Natural killer cell treated with Interleukin-12 subunit alpha and Interleukin-12 subunit beta and Interleukin-15 and Interleukin-18, amount 100 ng/mL, for 72 hours (primary cell): Measurements from ENCODE around the gene CAPZB. TPM values are rescaled to one million over a fixed set of nuclear protein-coding genes. Genes with fewer than 3 reads are reported as not detected.

ENCODE experiments used
- ATAC-seq, 2 donors: fragments of 150-1000 bp; cut with Tn5 transposase in 1 of 2; sonication (Bioruptor Pico), chemical (Tn5 transposase) in 1 of 2; 2 replicates each; pipeline ENCODE4 v1.10.0; 2021
- DNase-seq: peaks from one replicate; pipeline ENCODE4 v3.0.0; 2022; ENCODE audit warnings: low spot score
- H3K27ac Mint-ChIP-seq, 2 donors: 1 replicate in 1 of 2; 2 replicates in 1 of 2; pipeline ENCODE4 v1.8.0; 2022; ENCODE audit warnings: mixed read lengths in 2 of 2, mild to moderate bottlenecking in 1 of 2, moderate library complexity in 1 of 2
- H3K27me3 Mint-ChIP-seq, 2 donors: 1 replicate in 1 of 2; 2 replicates in 1 of 2; pipeline ENCODE4 v1.8.0; 2022; ENCODE audit warnings: mixed read lengths in 2 of 2
- H3K36me3 Mint-ChIP-seq: one replicate; pipeline ENCODE4 v1.8.0; 2022; ENCODE audit warnings: mixed read lengths
- H3K4me1 Mint-ChIP-seq, 2 donors: 1 replicate in 1 of 2; 2 replicates in 1 of 2; pipeline ENCODE4 v1.8.0; 2022; ENCODE audit warnings: low read depth in 2 of 2, mixed read lengths in 2 of 2, mild to moderate bottlenecking in 1 of 2
- H3K4me3 Mint-ChIP-seq: one replicate; pipeline ENCODE4 v1.8.0; 2022; ENCODE audit warnings: mixed read lengths
- H3K9me3 Mint-ChIP-seq: 2 replicates; pipeline ENCODE4 v1.8.0; 2022; ENCODE audit warnings: mixed read lengths
- total RNA-seq, 2 donors: library from RNA; stranded (reverse); gene quantifications; one replicate each; pipeline ENCODE4 v1.2.3, GENCODE V29; 2022

CAPZB gene
- total RNA-seq, 2 donors from 2014 or later, result 270 to 359 TPM

- Mint-ChIP-seq H3K27me3 (no peaks in the 10 kb centered on the region), H3K4me1 (peaks cover 0 to 9% of the 10 kb centered on the region in 2 donors), H3K4me3 (no peak overlapping the region)
These were observed 144.9 kb downstream of the CAPZB start for GRCh38 chr1:19340387-19340937.

GRCh38 chr1:19339214-19339861, 146.0 kb downstream of the CAPZB start:
- H3K27ac Mint-ChIP-seq, result no peak overlapping the region
- H3K27me3 Mint-ChIP-seq, result no peaks in the 10 kb centered on the region
- H3K36me3 Mint-ChIP-seq, result no peaks in the 10 kb centered on the region

More at GRCh38 chr1:19340387-19340937, 144.9 kb downstream of the CAPZB start:
- no peaks in the 10 kb centered on the region for H3K36me3 Mint-ChIP-seq
- no peak for ATAC-seq
- no peak overlapping the region for H3K27ac Mint-ChIP-seq
- H3K9me3 Mint-ChIP-seq, result no peaks in the 10 kb centered on the region
- DNase-seq, result no peak

GRCh38 chr1:19338323-19338762, 147.0 kb downstream of the CAPZB start:
- Mint-ChIP-seq H3K27me3 (no peaks in the 10 kb centered on the region), H3K4me1 (peaks cover 0 to 9% of the 10 kb centered on the region in 2 donors), H3K4me3 (no peak overlapping the region), H3K36me3 (no peaks in the 10 kb centered on the region), H3K9me3 (no peaks in the 10 kb centered on the region), H3K27ac (no peak overlapping the region)
- no peak for DNase-seq
- ATAC-seq, result no peak

More at GRCh38 chr1:19339214-19339861, 146.0 kb downstream of the CAPZB start:
- Mint-ChIP-seq H3K4me1 (peaks cover 0 to 9% of the 10 kb centered on the region in 2 donors), H3K4me3 (no peak overlapping the region), H3K9me3 (no peaks in the 10 kb centered on the region)
- DNase-seq (no peak), ATAC-seq (no peak)

GRCh38 chr1:19337289-19337688, 148.1 kb downstream of the CAPZB start:
- Mint-ChIP-seq H3K27me3 (no peaks in the 10 kb centered on the region), H3K4me1 (peaks cover 0 to 7% of the 10 kb centered on the region in 2 donors), H3K36me3 (no peaks in the 10 kb centered on the region), H3K4me3 (no peak overlapping the region), H3K9me3 (no peaks in the 10 kb centered on the region), H3K27ac (no peak overlapping the region)
- ATAC-seq, result no peak
- DNase-seq, result no peak

GRCh38 chr1:19336543-19336942, 148.8 kb downstream of the CAPZB start:
- no peak for DNase-seq
- ATAC-seq, result no peak
- peaks cover 0 to 7% of the 10 kb centered on the region in 2 donors for H3K4me1 Mint-ChIP-seq
- H3K36me3 Mint-ChIP-seq, result no peaks in the 10 kb centered on the region
- H3K27me3 Mint-ChIP-seq, result no peaks in the 10 kb centered on the region
- no peaks in the 10 kb centered on the region for H3K9me3 Mint-ChIP-seq
- H3K4me3 Mint-ChIP-seq, result no peak overlapping the region
- H3K27ac Mint-ChIP-seq, result no peak overlapping the region

GRCh38 chr1:19333587-19334354, 151.6 kb downstream of the CAPZB start:
- no peaks in the 10 kb centered on the region for H3K36me3 Mint-ChIP-seq
- no peak for ATAC-seq
- no peak for DNase-seq
- peaks cover 0 to 3% of the 10 kb centered on the region in 2 donors for H3K4me1 Mint-ChIP-seq
- no peak overlapping the region for H3K4me3 Mint-ChIP-seq
- no peak overlapping the region for H3K27ac Mint-ChIP-seq
- no peaks in the 10 kb centered on the region for H3K27me3 Mint-ChIP-seq
- no peaks in the 10 kb centered on the region for H3K9me3 Mint-ChIP-seq

GRCh38 chr1:19332832-19333231, 152.5 kb downstream of the CAPZB start:
- Mint-ChIP-seq H3K36me3 (no peaks in the 10 kb centered on the region), H3K4me3 (no peak overlapping the region)
- DNase-seq, result no peak

GRCh38 chr1:19331262-19331878, 154.0 kb downstream of the CAPZB start:
- Mint-ChIP-seq H3K4me3 (no peak overlapping the region), H3K4me1 (no peaks in the 10 kb centered on the region), H3K36me3 (no peaks in the 10 kb centered on the region), H3K27ac (no peak overlapping the region), H3K9me3 (no peaks in the 10 kb centered on the region), H3K27me3 (no peaks in the 10 kb centered on the region)
- DNase-seq (no peak), ATAC-seq (no peak)

More at GRCh38 chr1:19332832-19333231, 152.5 kb downstream of the CAPZB start:
- Mint-ChIP-seq H3K27me3 (no peaks in the 10 kb centered on the region), H3K9me3 (no peaks in the 10 kb centered on the region), H3K4me1 (peaks cover 0 to 3% of the 10 kb centered on the region in 2 donors), H3K27ac (no peak overlapping the region)
- ATAC-seq, result no peak

GRCh38 chr1:19330449-19331135, 154.7 kb downstream of the CAPZB start:
- H3K36me3 Mint-ChIP-seq, result no peaks in the 10 kb centered on the region
- no peaks in the 10 kb centered on the region for H3K4me1 Mint-ChIP-seq
- H3K9me3 Mint-ChIP-seq, result no peaks in the 10 kb centered on the region
- H3K27me3 Mint-ChIP-seq, result no peaks in the 10 kb centered on the region
- DNase-seq (no peak), ATAC-seq (peak in 1 of 2 donors; percentile 5)
- no peak overlapping the region for H3K4me3 Mint-ChIP-seq
- no peak overlapping the region for H3K27ac Mint-ChIP-seq

- ATAC-seq (no peak), DNase-seq (no peak)
- no peak overlapping the region for H3K4me3 Mint-ChIP-seq
- H3K27ac Mint-ChIP-seq, result peak overlapping the region in 1 of 2 donors; percentile 6
- H3K9me3 Mint-ChIP-seq, result no peaks in the 10 kb centered on the region
- no peaks in the 10 kb centered on the region for H3K4me1 Mint-ChIP-seq
- no peaks in the 10 kb centered on the region for H3K27me3 Mint-ChIP-seq
- no peaks in the 10 kb centered on the region for H3K36me3 Mint-ChIP-seq
These were observed 155.7 kb downstream of the CAPZB start for GRCh38 chr1:19329611-19330010.

- Mint-ChIP-seq H3K27me3 (no peaks in the 10 kb centered on the region), H3K36me3 (no peaks in the 10 kb centered on the region), H3K27ac (peak overlapping the region in 1 of 2 donors; percentile 6), H3K9me3 (no peaks in the 10 kb centered on the region), H3K4me1 (no peaks in the 10 kb centered on the region), H3K4me3 (no peak overlapping the region)
- ATAC-seq (no peak), DNase-seq (no peak)
These were observed 156.2 kb downstream of the CAPZB start for GRCh38 chr1:19329188-19329587.

- no peaks in the 10 kb centered on the region for H3K27me3 Mint-ChIP-seq
- no peak overlapping the region for H3K4me3 Mint-ChIP-seq
- no peak for DNase-seq
- no peak for ATAC-seq
- no peak overlapping the region for H3K27ac Mint-ChIP-seq
- no peaks in the 10 kb centered on the region for H3K9me3 Mint-ChIP-seq
- no peaks in the 10 kb centered on the region for H3K36me3 Mint-ChIP-seq
- no peaks in the 10 kb centered on the region for H3K4me1 Mint-ChIP-seq
These were observed 156.9 kb downstream of the CAPZB start for GRCh38 chr1:19328486-19328885.

GRCh38 chr1:19327736-19328135, 157.6 kb downstream of the CAPZB start:
- DNase-seq, result no peak
- H3K36me3 Mint-ChIP-seq, result no peaks in the 10 kb centered on the region
- no peak for ATAC-seq
- no peaks in the 10 kb centered on the region for H3K9me3 Mint-ChIP-seq
- no peak overlapping the region for H3K4me3 Mint-ChIP-seq
- H3K27ac Mint-ChIP-seq, result no peak overlapping the region
- no peaks in the 10 kb centered on the region for H3K4me1 Mint-ChIP-seq
- no peaks in the 10 kb centered on the region for H3K27me3 Mint-ChIP-seq
